ENCODE measurements around the gene PTPN2.

- TF ChIP-seq MAX (CRISPR knock-in tag; IDR thresholded peaks at IDR 0.05) (no peak), SMAD4 (CRISPR knock-in tag; conservative IDR thresholded peaks at IDR 0.05) (no peak), EP300 (IDR thresholded peaks at IDR 0.05; ENCODE audit: low read length) (no peak)
Measured at GRCh38 chr18:12842459-12843380, 41.3 kb downstream of the PTPN2 start.

Data from K562 (cell line).